ENCODE data around the gene BUD23. TPM values are rescaled to one million over a fixed set of nuclear protein-coding genes. Genes with fewer than 3 reads are reported as not detected.

BUD23 gene
- total RNA-seq, 1 experiment from 2014 or later = 78.1 TPM

- H3K9me3 ChIP-seq (ENCODE audit: control insufficient read depth, low read depth, low read length) = no peaks in the 10 kb centered on the region
- WGBS (ENCODE audit: extremely low coverage, insufficient read length, low lambda C conversion rate) = no CpG with 5 or more reads among the region's 8 CpGs
- no peak overlapping the region for H3K27ac ChIP-seq (ENCODE audit: insufficient read length, low read depth, low read length)
- H3K18ac ChIP-seq (ENCODE audit: insufficient read length, low read depth, low read length) = no peak overlapping the region
- Mint-ChIP-seq H3K4me3 (no peak overlapping the region), H3K27me3 (ENCODE audit: low read depth) (no peaks in the 10 kb centered on the region; the same call in 1 of the 2 replicates), H3K4me1 (peaks cover 0 to 2% of the 10 kb centered on the region in 2 experiments; a peak in 1 of 4 replicates), H3K36me3 (ENCODE audit: insufficient read depth in 1 of 3, low read depth in 3 of 3) (peaks cover 40 to 66% (median 56%) of the 10 kb centered on the region in 3 experiments), H3K9me3 (no peaks in the 10 kb centered on the region), H3K27ac (peak overlapping the region in 1 of 3 experiments; percentile 40; a peak in 1 of 7 replicates)
- H3K27me3 ChIP-seq (ENCODE audit: insufficient read depth, low read length) = no peaks in the 10 kb centered on the region
- H3K14ac ChIP-seq (ENCODE audit: insufficient read depth, low read length) = no peak overlapping the region
- H2BK20ac ChIP-seq (ENCODE audit: low read depth, low read length, poor library complexity, severe bottlenecking) = no peak overlapping the region
- no peak overlapping the region for H2AFZ ChIP-seq (ENCODE audit: low read length)
- peaks cover 3% of the 10 kb centered on the region for H4K20me1 ChIP-seq (ENCODE audit: control insufficient read depth, insufficient read depth, insufficient read length)
- no peak overlapping the region for H4K8ac ChIP-seq (replicated peaks; ENCODE audit: insufficient read length, low read depth, low read length)
- H4K91ac ChIP-seq (ENCODE audit: insufficient read length, low read depth, low read length) = no peak overlapping the region
- H3K9ac ChIP-seq (ENCODE audit: extremely low read depth, insufficient read length, low read length) = no peak overlapping the region
- no peaks in the 10 kb centered on the region for H3K23me2 ChIP-seq (ENCODE audit: insufficient read length, low read depth, low read length, poor library complexity, severe bottlenecking)
- H3K4me2 ChIP-seq (ENCODE audit: insufficient read depth, insufficient read length, low read length) = no peak overlapping the region
- H3K79me1 ChIP-seq (ENCODE audit: insufficient read depth, low read depth, low read length, poor library complexity, severe bottlenecking) = peaks cover 9% of the 10 kb centered on the region
- H2BK15ac ChIP-seq (ENCODE audit: low read depth, low read length) = no peak overlapping the region
- no peak for DNase-seq
- H3K4me1 ChIP-seq (ENCODE audit: insufficient read depth, low read length) = no peaks in the 10 kb centered on the region
- no peak overlapping the region for H2AK5ac ChIP-seq (ENCODE audit: insufficient read length, low read length)
- no peak overlapping the region for H3T11ph ChIP-seq (ENCODE audit: low read length)
- H2BK12ac ChIP-seq (ENCODE audit: insufficient read length, low read depth, low read length) = no peak overlapping the region
- no peak overlapping the region for H2BK5ac ChIP-seq (ENCODE audit: insufficient read length, low read length)
- H3K56ac ChIP-seq (ENCODE audit: insufficient read length, low read depth, low read length) = no peak overlapping the region
- H3K23ac ChIP-seq (ENCODE audit: insufficient read length, low read depth, low read length) = no peak overlapping the region
- H3K79me2 ChIP-seq (ENCODE audit: insufficient read depth, low read length) = peaks cover 13% of the 10 kb centered on the region; the same call in 1 of the 2 replicates
- no peak for TF ChIP-seq CTCF (conservative IDR thresholded peaks at IDR 0.05)
- no peak overlapping the region for H4K5ac ChIP-seq (ENCODE audit: insufficient read length, low read depth, low read length)
- H3K4ac ChIP-seq (ENCODE audit: low read depth, low read length) = no peak overlapping the region
- H2BK120ac ChIP-seq (ENCODE audit: low read depth, low read length, poor library complexity, severe bottlenecking) = no peak overlapping the region
Observed at GRCh38 chr7:73688288-73688687, 4.9 kb downstream of the BUD23 start.
